ENCODE results near the gene LSM14A.
"Not testable (repeated sequence)": the region's sequence is repeated elsewhere in the genome, so short reads cannot be mapped to it uniquely, and the experiment has no call there.

The LSM14A gene

DNA sequence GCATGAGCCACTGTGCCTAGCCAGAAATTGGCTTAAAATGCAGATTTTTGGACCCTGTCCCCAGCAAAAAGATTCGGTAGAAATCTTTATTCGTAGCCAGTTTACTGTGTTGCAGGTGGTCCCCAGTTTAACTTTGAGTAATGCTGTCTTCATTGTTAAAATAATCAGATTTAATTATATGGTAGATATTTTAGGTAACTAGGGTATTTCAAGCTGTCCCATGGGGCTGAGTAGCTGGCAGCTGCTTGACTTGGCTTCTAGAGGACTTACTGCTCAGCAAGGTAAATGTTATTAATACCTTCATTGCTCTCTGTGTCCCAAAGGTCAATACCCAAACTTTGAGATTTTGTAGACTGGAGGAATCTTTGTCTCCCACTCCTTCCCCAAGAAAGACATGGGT is 21.1 kb downstream of the LSM14A start:
- no peak for DNase-seq

GRCh38 chr19:34193876-34194275 is 21.6 kb downstream of the LSM14A start:
- no peak for DNase-seq

DNA sequence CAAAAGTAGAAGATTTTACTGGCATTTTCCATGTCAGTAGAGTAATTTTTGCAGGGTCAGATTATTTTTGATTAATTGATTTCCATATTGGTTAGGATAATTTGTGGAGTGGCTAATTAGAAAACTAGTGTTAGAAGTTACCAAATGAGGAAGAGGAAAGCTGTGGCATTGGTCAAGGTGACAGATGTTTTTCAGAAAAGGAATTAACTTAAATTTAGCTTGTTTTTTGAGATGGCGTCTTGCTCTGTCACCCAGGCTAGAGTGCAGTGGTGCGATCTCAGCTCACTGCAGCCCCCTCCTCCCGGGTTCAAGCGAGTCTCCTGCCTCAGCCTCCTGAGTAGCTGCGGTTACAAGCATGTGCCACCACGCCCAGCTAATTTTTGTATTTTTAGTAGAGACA is 28.8 kb downstream of the LSM14A start:
- DNase-seq, result no peak

DNA sequence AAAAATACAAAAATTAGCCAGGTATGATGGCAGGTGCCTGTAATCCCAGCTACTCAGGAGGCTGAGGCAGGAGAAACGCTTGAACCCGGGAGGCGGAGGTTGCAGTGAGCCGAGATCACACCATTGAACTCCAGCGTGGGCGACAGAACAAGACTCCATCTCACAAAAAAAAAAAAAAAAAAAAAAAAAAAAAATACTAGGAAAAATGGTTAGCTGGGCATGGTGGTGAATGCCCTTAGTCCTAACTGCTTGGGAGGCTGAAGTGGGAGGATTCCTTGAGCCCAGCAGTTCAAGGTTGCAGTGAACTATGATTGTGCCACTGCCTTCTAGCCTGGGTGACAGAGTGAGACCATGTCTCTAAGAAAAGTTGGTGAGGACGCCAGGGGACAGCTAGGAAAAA is 33.0 kb downstream of the LSM14A start:
- not testable (repeated sequence) for DNase-seq

GRCh38 chr19:34208291-34208884 is 36.1 kb downstream of the LSM14A start:
- DNase-seq, result no peak

- no peak for DNase-seq
Measured at GRCh38 chr19:34209726-34210125, 37.4 kb downstream of the LSM14A start.

GRCh38 chr19:34213283-34213682 is 41.0 kb downstream of the LSM14A start:
- no peak for DNase-seq

DNA sequence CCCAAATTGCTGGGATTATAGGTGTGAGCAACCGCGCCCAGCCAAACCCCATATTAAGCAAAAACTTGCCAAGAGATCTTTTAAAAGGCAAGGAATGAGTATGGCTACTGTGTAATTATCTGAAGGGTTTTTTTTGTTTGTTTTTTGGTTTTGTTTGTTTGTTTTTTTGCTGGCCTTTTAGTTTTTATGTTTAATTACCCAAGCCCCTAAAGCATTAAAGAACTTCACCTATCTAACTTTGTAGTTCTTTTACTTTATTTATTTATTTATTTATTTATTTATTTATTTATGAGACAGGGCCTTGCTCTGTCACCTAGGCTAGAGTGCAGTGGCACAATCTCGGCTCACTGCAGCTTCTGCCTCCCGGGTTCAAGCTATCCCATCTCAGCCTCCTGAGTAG is 41.7 kb downstream of the LSM14A start:
- DNase-seq, result no peak

DNA sequence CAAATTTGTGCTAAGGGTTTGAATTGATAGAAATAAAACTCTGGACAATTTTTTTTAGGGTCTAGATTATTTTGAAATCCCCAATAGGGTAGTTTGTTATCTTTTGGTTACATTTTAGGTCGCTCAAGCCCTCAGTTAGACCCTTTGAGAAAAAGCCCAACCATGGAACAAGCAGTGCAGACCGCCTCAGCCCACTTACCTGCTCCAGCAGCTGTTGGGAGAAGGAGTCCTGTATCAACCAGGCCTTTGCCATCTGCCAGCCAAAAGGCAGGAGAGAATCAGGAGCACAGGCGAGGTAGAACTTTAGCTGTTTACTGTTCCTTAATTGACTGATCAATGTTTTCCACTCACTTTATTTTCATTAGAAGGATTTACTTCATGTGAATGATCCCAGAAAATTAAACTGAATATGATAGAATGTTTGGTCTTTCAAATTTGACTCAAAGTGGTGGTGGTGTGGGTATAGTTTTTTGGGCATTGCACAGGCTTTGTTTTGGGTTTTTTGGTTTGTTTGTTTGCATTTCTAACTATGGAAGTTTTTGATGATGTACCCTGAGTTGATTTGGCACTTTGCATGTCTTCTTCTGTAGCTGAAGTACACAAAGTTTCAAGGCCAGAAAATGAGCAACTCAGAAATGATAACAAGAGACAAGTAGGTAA is 42.8 kb downstream of the LSM14A start:
- no peak for DNase-seq

GRCh38 chr19:34215666-34216038 is 43.3 kb downstream of the LSM14A start:
- no peak for DNase-seq

DNA sequence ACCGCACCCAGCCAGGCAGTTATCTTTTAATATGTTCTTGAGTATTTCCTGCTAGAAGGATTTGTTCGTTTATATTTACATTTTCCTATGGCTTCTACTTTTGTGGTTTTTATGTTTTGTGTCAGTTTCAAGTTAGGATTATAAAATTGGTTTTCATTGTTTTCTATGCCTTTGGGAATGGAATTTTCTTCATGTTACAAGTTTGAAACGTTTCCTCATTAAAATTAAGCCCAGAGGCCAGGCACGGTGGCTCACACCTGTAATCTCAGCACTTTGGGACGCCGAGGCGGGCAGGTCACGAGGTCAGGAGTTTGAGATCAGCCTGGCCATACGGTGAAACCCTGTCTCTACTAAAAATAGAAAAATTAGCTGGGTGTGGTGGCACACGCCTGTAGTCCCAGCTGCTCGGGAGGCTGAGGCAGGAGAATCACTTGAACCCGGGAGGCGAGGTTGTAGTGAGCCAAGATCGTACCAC is 44.5 kb downstream of the LSM14A start:
- not testable (repeated sequence) for DNase-seq

DNA sequence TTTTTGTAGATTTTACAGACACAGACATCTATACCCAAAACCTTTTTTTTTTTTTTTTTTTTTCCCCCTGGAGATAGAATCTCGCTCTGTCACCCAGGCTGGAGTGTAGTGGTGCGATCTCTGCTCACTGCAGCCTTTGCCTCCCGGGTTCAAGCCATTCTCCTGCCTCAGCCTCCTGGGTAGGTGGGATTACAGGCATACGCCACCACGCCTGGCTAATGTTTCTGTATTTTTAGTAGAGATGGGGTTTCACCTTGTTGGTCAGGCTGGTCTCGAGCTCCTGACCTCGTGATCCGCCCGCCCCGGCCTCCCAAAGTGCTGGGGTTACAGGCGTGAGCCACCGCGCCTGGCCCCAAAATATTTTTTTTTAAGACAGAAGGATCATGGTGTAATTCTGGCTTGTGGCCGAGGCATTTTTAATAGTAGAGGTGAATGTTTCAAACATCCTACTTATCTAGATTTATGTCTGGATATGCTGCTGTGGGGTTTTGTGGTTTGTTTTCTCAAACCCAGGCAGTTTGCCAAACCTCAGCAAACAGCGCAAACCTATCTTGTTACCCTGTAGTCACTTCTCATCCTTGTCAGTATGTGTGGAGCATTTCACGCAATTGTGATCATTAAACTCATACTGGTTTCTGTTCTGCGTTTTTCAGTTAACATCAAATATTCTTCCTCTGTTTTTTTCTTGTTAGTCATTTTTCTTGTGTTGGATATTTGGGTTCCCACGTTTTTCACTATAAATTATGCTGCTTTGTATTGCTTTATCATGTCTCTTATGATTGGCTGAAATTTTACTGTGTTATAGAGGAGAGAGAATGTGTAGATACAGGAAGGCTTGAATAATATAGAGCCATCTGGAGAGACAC is 45.9 kb downstream of the LSM14A start:
- DNase-seq, result peak; percentile 66

DNA sequence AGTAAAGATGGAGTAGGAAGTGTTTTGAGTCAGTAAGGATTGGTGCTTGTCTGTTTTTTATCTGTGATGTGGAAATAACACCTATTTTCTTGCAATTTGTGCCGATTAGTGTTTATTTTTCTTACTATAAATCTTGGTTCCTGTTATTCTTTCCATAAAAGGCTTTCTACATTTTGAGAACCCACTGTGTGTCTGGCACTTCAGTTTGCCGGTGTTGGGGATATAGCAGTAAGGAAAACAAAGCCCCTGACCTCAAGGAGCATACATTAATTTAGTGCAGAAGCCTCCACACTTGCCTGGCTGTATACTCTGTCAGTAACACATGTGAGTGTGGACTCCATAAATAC is 46.5 kb downstream of the LSM14A start:
- no peak for DNase-seq

- peak; percentile 48 for DNase-seq
Measured at GRCh38 chr19:34220472-34221063, 48.3 kb downstream of the LSM14A start.

- no peak for DNase-seq
Measured at GRCh38 chr19:34222386-34222785, 50.1 kb downstream of the LSM14A start.

- DNase-seq, result no peak
Measured at GRCh38 chr19:34224996-34225658, 52.8 kb downstream of the LSM14A start.

DNA sequence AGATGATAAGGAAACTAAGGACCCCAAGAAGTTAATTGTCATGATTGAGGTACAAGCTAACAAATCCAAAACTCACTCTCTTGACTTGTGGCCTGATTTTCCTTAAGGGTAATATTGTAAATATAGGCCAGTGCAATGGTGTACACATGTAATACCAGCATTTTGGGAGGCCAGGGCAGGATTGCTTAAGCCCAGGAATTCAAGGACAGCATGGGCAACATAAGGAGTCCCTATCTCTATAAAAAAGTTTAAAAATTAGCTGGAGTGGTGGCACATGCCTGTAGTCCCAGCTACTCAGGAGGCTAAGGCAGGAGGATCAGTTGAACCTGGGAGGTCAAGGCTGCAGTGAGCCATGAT is 53.3 kb downstream of the LSM14A start:
- DNase-seq, result no peak

- no peak for DNase-seq
Measured at GRCh38 chr19:34226036-34226435, 53.7 kb downstream of the LSM14A start.

- no peak for DNase-seq
Measured at GRCh38 chr19:34228347-34228746, 56.0 kb downstream of the LSM14A start.

DNA sequence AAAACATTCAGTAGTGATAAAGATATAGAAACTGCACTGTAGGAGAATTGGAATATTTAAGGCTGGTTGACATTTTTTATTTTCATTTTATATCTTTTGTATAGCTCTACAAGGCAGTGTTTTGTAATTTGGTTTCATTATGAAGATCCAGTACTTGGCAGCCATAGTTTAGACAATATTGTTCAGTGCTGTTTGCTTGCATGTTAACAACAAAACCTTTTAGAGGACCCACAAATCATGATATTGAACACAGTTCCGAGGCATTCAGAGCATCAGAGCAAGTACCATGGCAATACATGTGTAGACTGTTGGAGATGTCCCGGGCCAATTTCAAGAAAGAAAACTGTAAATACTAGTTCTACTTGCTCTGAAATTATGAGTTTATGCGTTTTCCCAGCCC is 56.5 kb downstream of the LSM14A start:
- DNase-seq, result no peak

DNA sequence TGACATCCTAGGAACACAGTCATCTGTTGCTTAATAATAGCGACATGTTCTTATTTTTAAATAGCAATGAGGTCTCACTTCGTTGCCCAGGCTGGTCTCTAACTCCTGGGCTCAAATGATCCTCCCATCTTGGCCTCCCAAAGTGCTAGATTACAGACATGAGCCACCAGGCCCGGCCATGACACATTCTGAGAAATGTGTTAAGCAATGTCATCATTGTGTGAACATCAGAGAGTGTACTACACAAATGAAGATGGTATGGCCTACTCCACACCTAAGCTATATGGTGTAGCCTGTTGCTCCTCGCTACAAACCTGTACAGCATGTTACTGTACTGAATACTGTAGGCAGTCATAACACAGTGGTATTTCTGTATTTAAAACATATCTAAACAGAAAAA is 57.4 kb downstream of the LSM14A start:
- DNase-seq, result no peak

DNA sequence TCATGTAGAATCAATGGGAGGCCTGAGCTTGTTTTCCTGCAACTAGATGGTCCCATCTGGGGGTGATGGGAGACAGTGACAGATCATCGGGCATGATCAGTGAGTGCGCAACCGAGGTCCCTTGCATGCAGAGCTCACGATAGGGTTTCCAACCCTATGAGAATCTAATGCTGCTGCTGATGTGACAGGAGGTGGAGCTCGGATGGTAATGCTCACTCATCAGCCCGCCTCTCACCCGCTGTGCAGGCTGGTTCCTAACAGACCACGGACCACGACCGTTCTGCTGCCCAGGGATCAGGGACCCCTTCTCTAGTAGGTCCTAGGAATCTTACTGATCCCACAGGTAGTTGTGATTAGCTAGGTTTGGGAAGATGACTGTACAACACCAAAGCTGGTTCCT is 58.5 kb downstream of the LSM14A start:
- no peak for DNase-seq

GRCh38 chr19:34231439-34231838 is 59.1 kb downstream of the LSM14A start:
- DNase-seq, result no peak

All from NCI-H510A (cell line).